Endothelial cell of umbilical vein (primary cell): ENCODE data around the gene HUWE1.

Experiments
- EZH2 ChIP-seq: IDR thresholded peaks from 2 replicates; pipeline ENCODE4 v1.6.1; 2012; ENCODE audit warnings: borderline replicate concordance, low read depth, mild to moderate bottlenecking, moderate library complexity, low read length, inconsistent platforms; ENCODE audit not compliant: severe bottlenecking
- FOS ChIP-seq: IDR thresholded peaks from 2 replicates; pipeline ENCODE4 v1.6.1; 2011; ENCODE audit warnings: mild to moderate bottlenecking, low read length, moderate library complexity, borderline replicate concordance; ENCODE audit not compliant: insufficient read depth
- MYC ChIP-seq: IDR thresholded peaks from one replicate; pipeline ENCODE4 v1.6.1; 2011; ENCODE audit warnings: mild to moderate bottlenecking, low read depth, low read length
- POLR2A ChIP-seq: IDR thresholded peaks from 2 replicates; pipeline ENCODE4 v1.6.1; 2012; ENCODE audit warnings: low read depth, mild to moderate bottlenecking, control low read depth, low read length
- POLR2AphosphoS5 ChIP-seq: IDR thresholded peaks from 2 replicates; pipeline ENCODE4 v1.6.1; 2012; ENCODE audit warnings: low read depth, mild to moderate bottlenecking, control low read depth, low read length, moderate library complexity; ENCODE audit not compliant: insufficient read depth
- TF ChIP-seq, protein P1 (sequence below), 2 donors: IDR thresholded peaks; 1 replicate in 1 of 2; 2 replicates in 1 of 2; pipeline ENCODE4 v1.5.1; 2011; ENCODE audit warnings: low read length in 2 of 2, mild to moderate bottlenecking in 2 of 2, moderate library complexity in 2 of 2, control low read depth in 1 of 2, inconsistent platforms in 1 of 2, low read depth in 1 of 2; ENCODE audit not compliant: insufficient read depth in 1 of 2; ENCODE audit errors: extremely low read depth in 1 of 2
- TF ChIP-seq, protein P2 (sequence below): IDR thresholded peaks from 2 replicates; pipeline ENCODE4 v1.6.1; 2011; ENCODE audit not compliant: insufficient read depth, insufficient read length

DNA sequence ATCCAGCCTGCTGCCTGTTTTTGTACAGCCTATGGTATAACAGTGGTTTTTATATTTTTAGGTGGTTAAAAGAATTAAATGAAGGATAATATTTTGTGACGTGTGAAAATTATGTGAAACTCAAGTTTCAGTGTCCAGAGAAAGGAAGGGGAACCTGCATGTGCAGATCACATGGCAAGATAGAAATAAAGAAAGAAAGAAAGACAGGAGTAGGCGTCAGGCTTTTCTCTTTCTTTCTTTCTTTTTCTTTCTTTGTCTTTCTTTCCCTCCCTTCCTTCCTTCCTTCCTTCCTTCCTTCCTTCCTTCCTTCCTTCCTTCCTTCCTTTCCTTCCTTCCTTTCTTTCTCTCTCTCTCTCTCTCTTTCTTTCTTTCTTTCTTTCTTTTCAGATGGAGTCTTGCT, 42.0 kb upstream of the HUWE1 start:
- TF ChIP-seq, protein P1, sequence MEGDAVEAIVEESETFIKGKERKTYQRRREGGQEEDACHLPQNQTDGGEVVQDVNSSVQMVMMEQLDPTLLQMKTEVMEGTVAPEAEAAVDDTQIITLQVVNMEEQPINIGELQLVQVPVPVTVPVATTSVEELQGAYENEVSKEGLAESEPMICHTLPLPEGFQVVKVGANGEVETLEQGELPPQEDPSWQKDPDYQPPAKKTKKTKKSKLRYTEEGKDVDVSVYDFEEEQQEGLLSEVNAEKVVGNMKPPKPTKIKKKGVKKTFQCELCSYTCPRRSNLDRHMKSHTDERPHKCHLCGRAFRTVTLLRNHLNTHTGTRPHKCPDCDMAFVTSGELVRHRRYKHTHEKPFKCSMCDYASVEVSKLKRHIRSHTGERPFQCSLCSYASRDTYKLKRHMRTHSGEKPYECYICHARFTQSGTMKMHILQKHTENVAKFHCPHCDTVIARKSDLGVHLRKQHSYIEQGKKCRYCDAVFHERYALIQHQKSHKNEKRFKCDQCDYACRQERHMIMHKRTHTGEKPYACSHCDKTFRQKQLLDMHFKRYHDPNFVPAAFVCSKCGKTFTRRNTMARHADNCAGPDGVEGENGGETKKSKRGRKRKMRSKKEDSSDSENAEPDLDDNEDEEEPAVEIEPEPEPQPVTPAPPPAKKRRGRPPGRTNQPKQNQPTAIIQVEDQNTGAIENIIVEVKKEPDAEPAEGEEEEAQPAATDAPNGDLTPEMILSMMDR (IDR thresholded peaks at IDR 0.05; ENCODE audit: extremely low read depth in 1 of 2, insufficient read depth in 1 of 2, low read depth in 1 of 2, low read length in 2 of 2), result no peak
- TF ChIP-seq POLR2A, result no peak
- TF ChIP-seq, protein P2, sequence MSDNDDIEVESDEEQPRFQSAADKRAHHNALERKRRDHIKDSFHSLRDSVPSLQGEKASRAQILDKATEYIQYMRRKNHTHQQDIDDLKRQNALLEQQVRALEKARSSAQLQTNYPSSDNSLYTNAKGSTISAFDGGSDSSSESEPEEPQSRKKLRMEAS, result no peak
- no peak for TF ChIP-seq POLR2AphosphoS5
- no peak for TF ChIP-seq MYC
- no peak for TF ChIP-seq FOS
- no peak for TF ChIP-seq EZH2
